OCI-LY7 (cell line): ENCODE measurements around the gene NECAB2. TPM values are rescaled to one million over a fixed set of nuclear protein-coding genes. Genes with fewer than 3 reads are reported as not detected.

Source experiments
- BruUV-seq: library from RNA; stranded (reverse); fragments of 400-500 nt; replicated peaks from 2 replicates; lab custom pipeline; 2021; lab: Mats Ljungman, UMichigan
- CTCF ChIA-PET: fragments of 300-600 bp; sonication (Branson Sonifier 250); formaldehyde crosslinking; loops from one replicate; lab custom pipeline; 2022; ENCODE audit warnings: antibody characterized with exemption; ENCODE audit not compliant: unreplicated experiment; lab: Charles Lee
- POLR2A ChIA-PET: fragments of 300-600 bp; sonication (Branson Sonifier 250); formaldehyde crosslinking; loops from one replicate; lab custom pipeline; 2022; ENCODE audit warnings: antibody characterized with exemption; lab: Charles Lee
- DNase-seq: peaks from one replicate; pipeline ENCODE4 v3.0.0-alpha.2; 2015; ENCODE audit warnings: low spot score
- H2AFZ ChIP-seq: fragments of 200-600 bp; sonication (generic), shearing (Covaris generic); 2 replicates; pipeline ENCODE4 v1.6.1; 2014; ENCODE audit warnings: mild to moderate bottlenecking, antibody characterized with exemption, low read length, moderate library complexity
- H3K27ac ChIP-seq: fragments of 200-600 bp; sonication (generic); 2 replicates; pipeline ENCODE4 v1.5.1; 2014; ENCODE audit warnings: mixed run types, low read depth, mild to moderate bottlenecking, moderate library complexity, low read length, inconsistent platforms; ENCODE audit not compliant: poor library complexity, severe bottlenecking
- H3K36me3 ChIP-seq: fragments of 200-600 bp; sonication (generic); 2 replicates; pipeline ENCODE4 v1.6.1; 2014; ENCODE audit warnings: mild to moderate bottlenecking, antibody characterized with exemption, low read length, moderate library complexity, mixed read lengths; ENCODE audit not compliant: insufficient read depth
- H3K4me1 ChIP-seq: fragments of 200-600 bp; sonication (generic); 2 replicates; pipeline ENCODE4 v1.5.1; 2014; ENCODE audit warnings: mild to moderate bottlenecking, low read length; ENCODE audit not compliant: insufficient read depth, poor library complexity, severe bottlenecking
- H3K4me2 ChIP-seq: fragments of 200-600 bp; sonication (generic); 2 replicates; pipeline ENCODE4 v1.6.1; 2014; ENCODE audit warnings: mild to moderate bottlenecking, low read length
- H3K4me3 ChIP-seq: fragments of 200-600 bp; sonication (generic); 2 replicates; pipeline ENCODE4 v1.5.1; 2014; ENCODE audit warnings: mild to moderate bottlenecking, low read depth, low read length; ENCODE audit not compliant: poor library complexity, severe bottlenecking
- H3K79me2 ChIP-seq: fragments of 200-600 bp; sonication (generic); 2 replicates; pipeline ENCODE4 v1.6.1; 2016; ENCODE audit warnings: low read depth, mild to moderate bottlenecking, low read length, moderate library complexity, mixed read lengths; ENCODE audit not compliant: insufficient read depth
- H3K9me2 ChIP-seq: fragments of 200-600 bp; sonication (generic); 2 replicates; pipeline ENCODE4 v1.6.1; 2016; ENCODE audit warnings: mild to moderate bottlenecking, low read length, mixed read lengths; ENCODE audit not compliant: insufficient read depth
- H3K9me3 ChIP-seq: fragments of 200-600 bp; sonication (generic); 2 replicates; pipeline ENCODE4 v1.6.1; 2014; ENCODE audit warnings: mild to moderate bottlenecking, mixed run types, low read length, mixed read lengths
- H4K20me1 ChIP-seq: fragments of 200-600 bp; sonication (generic); 2 replicates; pipeline ENCODE4 v1.6.1; 2014; ENCODE audit warnings: mild to moderate bottlenecking, antibody characterized with exemption, low read length, moderate library complexity, mixed read lengths; ENCODE audit not compliant: insufficient read depth
- CTCF ChIP-seq: fragments of 200-600 bp; sonication (generic); conservative IDR thresholded peaks from 2 replicates; pipeline ENCODE4 v1.5.1; 2014; ENCODE audit warnings: mild to moderate bottlenecking, antibody characterized with exemption, low read length, moderate library complexity, mixed read lengths
- EZH2phosphoT487 ChIP-seq: fragments of 200-600 bp; sonication (generic); IDR thresholded peaks from 2 replicates; pipeline ENCODE4 v1.6.1; 2018; ENCODE audit warnings: low read depth, borderline replicate concordance, mild to moderate bottlenecking, mixed run types, antibody characterized with exemption, low read length, moderate library complexity, mixed read lengths
- intact Hi-C: fragments of 100-400 bp; cut with micrococcal nuclease; formaldehyde crosslinking; loops from one replicate; pipeline ENCODE4 v1.10.0; 2022; ENCODE audit not compliant: unreplicated experiment
- total RNA-seq, 2 experiments: library from RNA; depleted of rRNA in 1 of 2; stranded (reverse); fragments of >200 nt in 1 of 2; shearing (Covaris generic) in 1 of 2; gene quantifications; 2 replicates each; pipeline ENCODE4 v1.2.3, GENCODE V29; 2014 to 2022

The NECAB2 gene
- total RNA-seq, 2 experiments from 2014 or later, result not detected

- no peak for DNase-seq
- ChIA-PET POLR2A (no interaction called here), CTCF (no interaction called here)
- Histone ChIP-seq H3K4me1 (no peaks in the 10 kb centered on the region), H3K4me2 (no peak overlapping the region), H3K4me3 (no peak overlapping the region), H3K79me2 (no peaks in the 10 kb centered on the region), H3K27ac (no peak overlapping the region), H4K20me1 (no peaks in the 10 kb centered on the region), H2AFZ (no peak overlapping the region), H3K36me3 (no peaks in the 10 kb centered on the region), H3K9me3 (no peaks in the 10 kb centered on the region), H3K9me2 (no peaks in the 10 kb centered on the region)
- intact Hi-C loops, result no loop called here
- BruUV-seq, result no TSS peak
- TF ChIP-seq EZH2phosphoT487 (no peak), CTCF (no peak)
These were observed 4.5 kb upstream of the NECAB2 start for GRCh38 chr16:83963277-83964119.

GRCh38 chr16:83964684-83965443, 3.2 kb upstream of the NECAB2 start:
- no peaks in the 10 kb centered on the region for H3K4me1 ChIP-seq
- ChIA-PET POLR2A (no interaction called here), CTCF (no interaction called here)
- H3K9me3 ChIP-seq, result no peaks in the 10 kb centered on the region
- no peak overlapping the region for H3K4me3 ChIP-seq
- BruUV-seq, result no TSS peak
- DNase-seq, result no peak
- no peak overlapping the region for H3K4me2 ChIP-seq
- no peaks in the 10 kb centered on the region for H3K36me3 ChIP-seq
- intact Hi-C loops, result no loop called here
- no peak overlapping the region for H3K27ac ChIP-seq
- TF ChIP-seq EZH2phosphoT487, result no peak
- TF ChIP-seq CTCF, result no peak
- H4K20me1 ChIP-seq, result no peaks in the 10 kb centered on the region
- H3K79me2 ChIP-seq, result no peaks in the 10 kb centered on the region
- H2AFZ ChIP-seq, result no peak overlapping the region
- H3K9me2 ChIP-seq, result no peaks in the 10 kb centered on the region
